Fibroblast of pulmonary artery (primary cell): ENCODE data around the gene ANTXR1.
"Not testable (repeated sequence)": the region's sequence is repeated elsewhere in the genome, so short reads cannot be mapped to it uniquely, and the experiment has no call there.

Source experiments
- DNase-seq: peaks from one replicate; pipeline ENCODE4 v3.0.0-alpha.2; 2010; ENCODE audit warnings: low read depth
- H3K4me3 ChIP-seq: replicated peaks from 2 replicates; pipeline ENCODE4 v1.5.1; 2011; ENCODE audit warnings: low read depth, mild to moderate bottlenecking, control low read depth, low read length, moderate library complexity
- TF ChIP-seq, protein P1 (sequence below): IDR thresholded peaks from 2 replicates; pipeline ENCODE4 v1.5.1; 2011; ENCODE audit warnings: mild to moderate bottlenecking, control low read depth, low read length, inconsistent platforms; ENCODE audit errors: missing control alignments

ANTXR1 gene

DNA sequence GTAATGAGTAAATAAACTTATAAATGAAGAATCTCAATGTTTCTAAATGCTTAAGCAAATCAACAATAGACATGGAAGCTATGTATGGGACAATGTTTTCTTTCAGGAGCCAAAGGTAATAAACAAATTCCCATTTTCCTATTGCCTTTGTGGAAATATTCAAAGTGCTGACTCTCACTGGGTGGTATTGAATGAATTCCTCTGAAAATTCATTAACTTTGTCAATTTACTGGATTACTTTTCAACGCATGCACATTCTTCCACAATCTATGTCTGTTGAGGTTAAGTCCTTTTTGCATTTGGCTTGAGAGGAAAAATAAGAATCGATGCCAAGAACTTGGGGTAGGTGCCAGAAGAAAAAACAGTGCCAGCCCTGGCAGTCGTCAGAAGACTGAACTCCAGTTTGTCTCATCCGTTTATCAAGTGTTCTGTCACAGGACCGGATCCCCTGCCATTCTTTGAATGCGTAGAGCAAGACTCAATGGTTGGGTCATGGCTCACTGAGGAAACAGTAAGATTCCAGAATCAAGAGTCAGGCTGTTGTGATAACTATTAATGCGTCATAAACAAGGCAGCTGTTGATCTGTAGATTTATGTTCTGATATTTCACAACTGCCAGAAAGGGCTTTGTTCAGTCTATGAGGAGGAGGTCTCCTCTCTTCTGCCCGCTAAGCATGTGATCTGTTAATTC, 240.8 kb downstream of the ANTXR1 start:
- no peak overlapping the region for H3K4me3 ChIP-seq
- peak; percentile 100 for DNase-seq
- TF ChIP-seq, protein P1, sequence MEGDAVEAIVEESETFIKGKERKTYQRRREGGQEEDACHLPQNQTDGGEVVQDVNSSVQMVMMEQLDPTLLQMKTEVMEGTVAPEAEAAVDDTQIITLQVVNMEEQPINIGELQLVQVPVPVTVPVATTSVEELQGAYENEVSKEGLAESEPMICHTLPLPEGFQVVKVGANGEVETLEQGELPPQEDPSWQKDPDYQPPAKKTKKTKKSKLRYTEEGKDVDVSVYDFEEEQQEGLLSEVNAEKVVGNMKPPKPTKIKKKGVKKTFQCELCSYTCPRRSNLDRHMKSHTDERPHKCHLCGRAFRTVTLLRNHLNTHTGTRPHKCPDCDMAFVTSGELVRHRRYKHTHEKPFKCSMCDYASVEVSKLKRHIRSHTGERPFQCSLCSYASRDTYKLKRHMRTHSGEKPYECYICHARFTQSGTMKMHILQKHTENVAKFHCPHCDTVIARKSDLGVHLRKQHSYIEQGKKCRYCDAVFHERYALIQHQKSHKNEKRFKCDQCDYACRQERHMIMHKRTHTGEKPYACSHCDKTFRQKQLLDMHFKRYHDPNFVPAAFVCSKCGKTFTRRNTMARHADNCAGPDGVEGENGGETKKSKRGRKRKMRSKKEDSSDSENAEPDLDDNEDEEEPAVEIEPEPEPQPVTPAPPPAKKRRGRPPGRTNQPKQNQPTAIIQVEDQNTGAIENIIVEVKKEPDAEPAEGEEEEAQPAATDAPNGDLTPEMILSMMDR, result no peak

DNA sequence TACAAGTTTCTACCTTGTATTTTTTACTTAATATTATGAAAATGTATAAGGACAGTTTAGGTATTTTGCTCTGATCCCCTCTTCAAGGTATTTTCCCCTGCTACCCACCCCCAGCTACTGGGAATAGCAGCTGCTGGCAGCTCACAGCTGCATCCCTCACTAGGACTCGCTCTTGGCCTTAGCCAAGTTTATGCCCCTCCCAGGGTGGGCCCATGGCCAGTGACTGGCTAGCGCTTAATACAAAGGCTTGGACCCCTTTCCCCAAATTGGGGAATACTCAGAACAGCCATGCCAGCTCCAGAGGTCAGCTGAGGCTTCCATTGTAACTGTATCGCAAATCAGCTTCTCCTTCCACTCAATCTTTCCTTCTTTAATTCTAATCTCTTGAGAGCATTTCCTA, 242.8 kb downstream of the ANTXR1 start:
- no peak overlapping the region for H3K4me3 ChIP-seq
- TF ChIP-seq, protein P1, result no peak

DNA sequence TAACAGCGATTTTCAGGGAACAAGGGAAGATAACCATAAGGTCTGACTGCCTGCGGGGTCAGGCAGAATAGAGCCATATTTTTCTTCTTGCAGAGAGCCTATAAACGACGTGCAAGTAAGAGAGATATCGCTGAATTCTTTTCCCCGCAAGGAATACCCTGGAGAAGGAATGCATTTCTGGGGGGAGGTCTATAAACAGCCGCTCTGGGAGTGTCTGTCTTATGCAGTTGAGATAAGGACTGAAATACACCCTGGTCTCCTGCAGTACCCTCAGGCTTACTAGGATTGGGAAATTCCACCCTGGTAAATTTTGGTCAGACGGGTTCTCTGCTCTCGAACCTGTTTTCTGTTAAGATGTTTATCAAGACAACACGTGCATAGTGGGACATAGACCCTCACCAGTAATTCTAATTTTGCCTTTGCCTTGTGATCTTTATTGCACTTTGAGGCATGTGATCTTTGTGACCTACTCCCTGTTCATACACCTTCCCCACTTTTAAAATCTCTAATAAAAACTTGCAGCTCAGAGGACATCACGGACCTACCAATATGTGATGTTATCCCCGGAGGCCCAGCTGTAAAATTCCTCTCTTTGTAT, 247.1 kb downstream of the ANTXR1 start:
- H3K4me3 ChIP-seq, DNase-seq: not testable (repeated sequence)

More for the DNA sequence above, 242.8 kb downstream of the ANTXR1 start:
- DNase-seq, result no peak

DNA sequence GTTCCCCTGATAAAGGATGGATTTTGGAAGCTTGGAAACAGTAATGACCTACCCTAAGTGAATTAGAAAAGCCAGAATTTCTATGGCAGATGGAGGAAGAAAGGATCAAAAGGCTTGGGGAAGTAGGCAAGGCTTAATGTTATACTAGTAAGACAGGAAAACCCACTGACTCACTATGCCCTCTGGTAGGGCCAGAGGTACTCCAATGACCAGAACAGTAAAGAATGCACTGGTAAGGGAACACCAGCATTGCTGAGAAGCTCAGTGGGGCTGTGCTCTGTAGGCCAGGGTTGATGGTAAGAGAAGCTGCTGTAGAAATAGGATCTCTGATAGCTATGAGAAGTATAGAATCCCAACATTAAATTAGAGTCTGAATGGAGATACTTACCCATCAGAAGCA, 247.7 kb downstream of the ANTXR1 start:
- H3K4me3 ChIP-seq, result no peak overlapping the region
- TF ChIP-seq, protein P1, result no peak
- DNase-seq, result no peak

DNA sequence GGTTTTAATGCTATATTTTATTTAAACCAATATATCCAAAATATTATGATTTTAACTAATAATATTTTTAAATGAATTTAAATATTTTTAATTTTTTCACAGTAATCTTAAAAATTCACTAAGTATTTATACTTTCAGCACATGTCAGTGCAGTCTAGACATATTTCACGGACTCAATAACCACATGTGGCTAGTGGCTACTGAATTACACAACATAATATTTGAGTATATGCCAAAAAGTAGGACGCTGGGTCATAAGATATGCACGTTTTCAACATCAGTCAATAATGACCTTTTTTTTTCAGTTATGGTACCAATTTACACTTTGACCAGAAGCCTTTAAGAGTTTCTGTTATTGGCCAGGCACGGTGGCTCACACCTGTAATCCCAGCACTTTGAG, 256.4 kb downstream of the ANTXR1 start:
- TF ChIP-seq, protein P1, result no peak
- DNase-seq, result no peak
- no peak overlapping the region for H3K4me3 ChIP-seq

DNA sequence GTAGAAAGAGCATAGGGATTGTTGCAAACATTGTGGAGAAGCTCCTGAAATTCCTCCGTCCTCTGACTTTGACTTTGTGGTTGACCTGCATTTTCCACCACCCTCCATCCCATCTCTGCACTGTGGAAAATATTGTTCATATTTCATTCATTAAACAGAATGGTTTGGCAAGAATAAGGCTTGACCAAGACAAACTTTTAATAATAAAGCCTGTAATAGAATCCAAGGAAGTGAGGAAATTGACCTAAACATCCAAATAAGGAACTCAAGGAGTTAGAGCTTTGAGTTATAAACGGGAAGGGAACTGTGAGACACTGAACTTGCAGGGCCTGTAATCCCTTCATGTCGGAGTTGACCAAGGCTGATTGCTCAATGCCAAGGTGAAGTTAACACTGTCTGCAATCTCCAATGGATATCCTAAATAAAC, 258.9 kb downstream of the ANTXR1 start:
- DNase-seq, result peak; percentile 79
- TF ChIP-seq, protein P1, result no peak
- no peak overlapping the region for H3K4me3 ChIP-seq

DNA sequence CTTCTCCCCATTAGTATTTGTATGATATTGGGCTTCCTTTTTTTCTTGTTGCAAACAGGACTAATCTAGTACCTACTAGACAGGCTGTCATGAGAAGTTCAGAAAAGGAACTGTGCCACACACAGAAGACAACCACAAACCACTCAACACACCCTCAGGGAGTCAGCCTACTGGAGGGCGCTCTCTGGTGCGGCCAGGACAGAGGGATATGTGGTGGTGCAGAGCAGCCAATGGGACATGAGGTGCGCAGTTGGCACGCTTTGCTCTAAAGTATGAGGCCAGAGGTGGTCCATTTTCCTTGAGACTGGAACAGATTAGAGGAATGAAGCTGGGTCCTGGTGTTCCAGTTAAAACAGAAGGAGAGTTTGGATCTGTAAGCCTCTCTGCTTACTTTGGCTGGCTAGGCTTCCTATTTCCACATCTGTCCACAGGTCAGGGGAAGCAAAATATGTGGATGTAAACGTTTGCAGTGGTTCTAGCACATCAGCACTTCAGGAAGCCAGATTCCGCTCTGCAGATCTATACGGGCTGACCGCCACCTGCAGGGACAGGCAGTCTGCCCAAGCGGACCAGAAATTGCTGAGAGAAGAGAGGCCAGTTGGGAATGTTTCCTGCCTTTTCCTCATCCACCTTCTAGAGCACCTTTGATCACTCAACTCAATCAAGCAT, 260.0 kb downstream of the ANTXR1 start:
- DNase-seq, result peak; percentile 71
- TF ChIP-seq, protein P1, result peak; percentile 17

More for the DNA sequence above, 260.0 kb downstream of the ANTXR1 start:
- no peak overlapping the region for H3K4me3 ChIP-seq
